Measurements from ENCODE around the gene SCO1.
A peak's percentile ranks its signal among the peaks of the same experiment; 100 is the strongest.

The SCO1 gene

DNA sequence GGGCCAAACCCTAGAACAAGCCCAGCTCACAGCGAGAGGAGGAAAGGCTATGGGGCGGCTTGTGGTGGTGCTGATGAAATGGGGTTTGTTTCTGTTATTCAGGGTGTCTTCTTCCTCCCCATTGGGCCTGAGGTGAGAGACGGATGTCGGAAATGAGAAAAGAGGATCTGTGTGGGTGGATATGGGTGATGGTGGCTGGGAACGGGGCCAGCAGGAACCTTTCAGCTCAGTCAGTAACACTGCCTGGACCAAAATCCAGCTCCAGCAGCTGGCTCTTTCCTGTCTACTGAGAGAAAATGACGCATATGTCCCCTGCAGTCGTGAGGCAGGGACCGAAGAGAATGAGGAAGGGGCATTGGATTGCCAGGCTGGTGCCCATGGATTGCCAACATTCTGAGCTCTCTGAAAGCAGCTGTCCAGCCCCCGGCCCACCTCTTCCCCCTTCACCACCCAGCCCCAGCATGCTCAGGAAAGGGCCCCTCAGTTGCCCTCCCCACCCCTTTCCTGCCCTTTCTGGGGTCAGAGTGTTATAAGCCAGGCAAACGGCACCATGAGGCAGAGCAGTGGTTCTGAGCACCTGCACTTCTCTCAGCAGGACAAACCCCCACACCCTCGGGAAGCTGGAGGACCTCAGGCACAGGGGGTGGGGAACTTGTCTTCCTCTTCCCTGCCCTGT is 44.2 kb downstream of the SCO1 start:
- DNase-seq = no peak

DNA sequence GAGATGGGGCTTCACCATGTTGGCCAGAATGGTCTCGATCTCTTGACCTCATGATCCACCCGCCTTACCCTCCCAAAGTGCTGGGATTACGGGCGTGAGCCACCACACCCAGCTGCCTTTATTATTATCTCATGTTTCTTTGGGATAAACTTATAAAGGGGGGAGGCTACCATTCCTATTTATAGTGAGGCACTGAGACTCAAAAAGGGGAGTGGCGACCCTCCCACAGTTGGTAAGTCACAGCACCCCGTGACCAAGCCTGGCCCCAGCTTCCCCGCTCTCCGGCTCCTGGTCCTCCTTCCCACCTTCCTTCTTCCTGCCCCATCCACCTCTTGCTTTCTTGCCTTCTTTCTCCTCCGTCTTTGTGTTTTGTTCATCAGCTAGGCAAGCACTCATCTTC is 45.4 kb downstream of the SCO1 start:
- DNase-seq = no peak

GRCh38 chr17:10649602-10650001 is 47.7 kb downstream of the SCO1 start:
- no peak for DNase-seq

- DNase-seq = no peak
Observed at GRCh38 chr17:10648956-10649355, 48.4 kb downstream of the SCO1 start.

- no peak for DNase-seq
Observed at GRCh38 chr17:10648381-10648780, 49.0 kb downstream of the SCO1 start.

- peak; percentile 26 to 70 (median 58) for DNase-seq
Observed at GRCh38 chr17:10646392-10646990, 50.8 kb downstream of the SCO1 start.

GRCh38 chr17:10640475-10640874 is 56.9 kb downstream of the SCO1 start:
- DNase-seq = no peak

- DNase-seq = no peak
Observed at GRCh38 chr17:10638151-10638550, 59.2 kb downstream of the SCO1 start.

- no peak for DNase-seq
Observed at GRCh38 chr17:10635290-10635689, 62.0 kb downstream of the SCO1 start.

DNA sequence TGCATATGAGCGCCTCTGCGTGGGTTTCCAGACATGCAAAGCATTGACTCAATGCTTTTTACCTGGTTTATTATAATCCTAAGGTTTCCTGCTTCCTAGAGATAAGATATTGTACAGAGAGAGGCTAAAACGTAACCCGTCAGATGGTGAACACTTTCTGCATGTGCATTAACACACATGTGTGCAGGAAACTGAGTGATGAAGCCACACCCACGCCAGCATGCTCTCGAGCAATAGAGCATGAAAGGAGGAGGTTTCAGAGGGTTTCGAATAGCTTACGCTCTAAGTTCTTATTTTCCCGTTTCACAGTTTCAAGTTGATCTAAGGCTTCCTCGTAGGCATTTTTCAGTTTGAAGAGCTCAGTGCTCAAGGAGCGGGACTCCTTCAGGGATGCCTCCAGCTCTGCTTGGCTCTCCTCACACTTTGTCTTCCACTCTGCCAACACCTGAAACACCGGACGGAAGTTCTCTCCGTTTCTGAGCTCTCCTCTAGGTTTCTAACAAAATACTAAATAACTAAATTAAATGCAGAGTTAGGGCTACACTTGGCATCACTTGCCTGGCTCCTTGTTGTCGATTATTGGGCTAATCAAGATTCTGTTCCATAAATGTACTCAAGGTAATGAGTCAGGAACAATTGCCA is 63.5 kb downstream of the SCO1 start:
- DNase-seq = no peak

DNA sequence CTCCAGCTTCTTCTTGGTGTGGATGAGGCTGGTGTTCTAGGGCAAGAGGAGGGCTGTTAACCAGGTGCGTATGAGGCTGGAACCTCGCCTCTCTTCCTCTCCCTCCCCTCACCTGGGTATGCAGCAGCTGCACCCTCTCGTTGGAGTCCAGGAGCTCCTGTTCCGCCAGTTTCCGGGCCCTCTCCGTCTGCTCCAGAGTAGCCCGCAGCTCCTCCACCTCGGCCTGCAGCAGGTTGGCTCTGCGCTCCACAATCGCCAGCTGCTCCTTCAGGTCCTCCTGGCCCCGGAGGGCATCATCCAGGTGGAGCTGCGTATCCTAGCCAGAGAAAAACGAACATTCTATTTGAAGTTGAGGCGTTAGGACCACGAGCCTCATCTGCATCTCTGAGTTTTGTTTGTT is 65.6 kb downstream of the SCO1 start:
- DNase-seq = no peak

DNA sequence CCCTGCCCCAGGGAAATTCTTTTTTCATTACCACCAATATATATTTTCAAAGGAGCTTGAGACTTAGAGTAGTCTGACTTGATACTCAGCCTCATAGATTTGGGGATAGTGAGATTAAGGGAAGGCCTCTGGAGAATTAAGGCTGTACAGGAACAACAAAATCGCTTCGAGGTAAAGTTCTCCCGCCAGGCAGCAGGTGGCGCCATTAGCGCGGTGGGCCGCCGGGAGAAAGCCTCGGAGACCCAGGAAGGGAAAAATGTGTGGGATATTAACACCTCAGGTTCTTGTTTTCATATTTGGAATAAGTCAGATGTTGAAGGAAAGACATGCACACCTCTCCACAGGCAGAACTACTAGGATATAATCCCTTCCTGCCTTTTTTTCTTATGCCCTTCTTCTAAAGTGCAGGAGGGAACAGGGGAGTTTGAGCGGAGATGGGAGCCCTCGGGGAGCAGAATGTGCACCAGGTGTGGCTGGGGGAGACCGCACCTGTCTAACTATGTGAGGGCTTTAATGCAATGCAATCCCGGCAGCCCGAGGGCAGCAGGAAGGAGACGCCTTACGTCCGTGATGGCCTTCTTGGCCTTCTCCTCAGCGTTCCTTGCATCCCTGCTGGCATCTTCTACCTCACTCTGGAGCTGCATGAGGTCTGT is 66.2 kb downstream of the SCO1 start:
- no peak for DNase-seq

- no peak for DNase-seq
Observed at GRCh38 chr17:10629706-10630105, 67.6 kb downstream of the SCO1 start.

DNA sequence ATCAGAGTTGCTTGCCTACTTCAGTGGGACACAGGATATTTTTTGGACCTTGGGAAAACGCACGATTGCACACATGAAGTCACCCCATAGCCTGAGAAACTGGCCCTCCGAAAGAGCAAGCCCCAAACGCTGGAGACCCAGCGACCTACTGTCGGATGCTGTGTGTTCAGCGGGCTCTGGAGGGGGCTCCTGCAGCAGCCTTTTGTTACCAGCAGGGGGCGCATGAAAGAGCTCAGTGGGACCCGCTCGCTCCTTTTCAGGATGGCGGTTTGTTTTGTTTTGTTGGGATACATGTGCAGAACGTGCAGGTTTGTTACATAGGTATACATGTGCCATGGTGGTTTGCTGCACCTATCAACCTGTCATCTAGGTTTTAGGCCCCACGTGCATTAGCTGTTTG is 68.6 kb downstream of the SCO1 start:
- DNase-seq = no peak

- DNase-seq = no peak
Observed at GRCh38 chr17:10626390-10626789, 70.9 kb downstream of the SCO1 start.

DNA sequence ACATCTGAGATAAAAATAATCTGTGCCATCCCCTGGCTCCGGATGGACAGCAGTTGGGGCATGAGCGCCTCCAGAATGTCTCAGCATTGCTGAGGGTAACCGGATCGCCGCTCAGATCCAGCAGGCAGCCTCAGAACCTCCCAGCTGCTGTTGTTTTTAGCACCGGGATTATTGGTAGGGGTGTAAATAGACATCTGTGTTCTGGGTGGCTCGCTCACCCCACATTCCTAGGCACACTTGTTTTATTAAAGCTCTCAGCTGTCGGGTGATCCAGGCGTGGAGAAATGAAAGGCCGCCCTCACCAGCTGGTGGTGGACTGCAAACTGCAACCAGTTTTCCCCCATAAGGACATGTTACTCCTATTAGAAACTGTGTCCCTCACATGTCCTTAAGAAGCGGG is 72.4 kb downstream of the SCO1 start:
- DNase-seq = no peak

GRCh38 chr17:10623737-10624338 is 73.5 kb downstream of the SCO1 start:
- DNase-seq = no peak

DNA sequence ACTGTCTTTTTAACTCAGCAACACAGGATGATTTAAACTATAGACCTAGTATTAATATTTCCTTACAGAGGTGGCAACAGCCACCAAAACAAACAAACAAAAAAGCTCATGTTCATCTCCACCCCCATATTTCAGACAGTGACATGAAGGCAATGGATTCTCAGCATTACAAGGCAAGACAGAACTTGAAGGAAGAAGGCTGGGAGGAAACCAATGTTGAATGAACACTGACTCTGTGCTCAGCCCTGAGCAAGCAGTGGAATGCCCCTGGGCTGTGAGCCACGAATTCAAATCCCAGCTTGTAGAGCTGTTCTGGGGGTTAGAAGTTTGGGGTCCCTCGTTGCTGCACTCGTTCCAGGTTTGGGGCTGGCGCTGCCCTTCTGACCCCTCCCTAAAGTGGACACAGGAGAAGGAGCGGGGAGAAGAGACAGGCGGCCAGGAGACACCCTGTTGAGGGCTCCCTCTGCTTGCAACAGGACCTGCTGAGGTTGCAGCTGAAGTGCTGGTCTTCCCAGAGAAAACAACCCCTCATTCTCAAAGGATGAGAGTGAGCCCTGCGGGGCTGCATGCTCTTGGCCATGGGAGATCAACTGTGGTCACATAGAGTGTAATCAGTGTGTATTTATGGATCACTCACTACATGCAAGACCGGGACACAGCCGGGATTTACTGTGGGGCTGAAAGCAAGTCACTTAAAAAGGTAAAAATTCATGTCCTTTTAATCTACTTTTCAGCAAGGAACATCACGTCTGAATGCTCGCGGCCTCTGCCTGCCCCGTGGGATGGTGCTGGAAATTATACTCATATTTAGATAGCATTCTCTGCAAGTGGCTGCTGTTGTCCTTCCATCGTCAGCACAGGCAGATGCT is 74.5 kb downstream of the SCO1 start:
- DNase-seq = no peak
